Activated CD4-positive, alpha-beta T cell treated with anti-CD3 and anti-CD28 coated beads for 48 hours (primary cell): ENCODE data around the gene BRD4.
"Not testable (repeated sequence)": the region's sequence is repeated elsewhere in the genome, so short reads cannot be mapped to it uniquely, and the experiment has no call there.

Source experiments
- DNase-seq: peaks from one replicate; pipeline ENCODE4 v3.0.0-alpha.2; 2020

The BRD4 gene

GRCh38 chr19:15332311-15332996 is at the start of gene BRD4:
BRD4 (minus strand) TSS chr19:15332539; CDS start chr19:15273099, 59,440 bp downstream.
- DNase-seq = peak; percentile 82

DNA sequence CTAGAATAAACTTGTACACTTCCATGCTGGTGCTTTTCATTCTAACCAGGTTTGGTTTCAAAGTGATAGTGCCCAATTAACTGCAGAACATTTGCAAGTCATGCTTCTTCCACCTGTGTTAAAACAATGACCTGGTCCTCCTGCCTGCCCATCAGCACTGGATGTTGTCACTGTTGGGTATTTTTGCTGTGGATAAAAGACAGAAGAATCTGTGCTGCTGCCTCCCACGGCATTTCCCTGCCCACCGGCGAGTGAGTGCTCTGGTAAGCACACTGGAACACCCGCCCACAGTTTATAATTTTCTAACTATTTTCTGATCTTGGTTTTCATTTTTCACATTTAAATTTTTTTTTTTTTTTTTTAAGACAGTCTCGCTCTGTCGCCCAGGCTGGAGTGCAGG is 49.5 kb upstream of the BRD4 start:
- DNase-seq = no peak

DNA sequence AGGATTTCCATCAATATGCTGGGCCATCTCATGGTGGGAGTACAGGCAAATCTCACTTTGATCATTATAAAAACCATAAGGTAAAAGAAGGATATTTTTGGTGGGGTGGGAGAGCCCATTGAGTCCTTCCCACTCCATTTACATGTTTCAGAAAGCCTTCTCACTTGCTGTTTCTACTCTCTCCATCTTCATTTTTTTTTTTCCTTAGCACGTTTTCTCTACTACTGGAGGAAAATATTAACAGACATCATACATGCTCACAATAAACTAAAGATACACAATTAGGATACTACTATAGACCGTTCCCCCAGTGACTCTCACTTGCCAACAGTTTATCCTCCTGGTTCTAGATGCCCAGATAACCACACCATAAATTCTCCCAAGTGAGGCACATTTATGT is 49.1 kb upstream of the BRD4 start:
- no peak for DNase-seq

GRCh38 chr19:15379999-15380647 is 47.8 kb upstream of the BRD4 start:
- peak; percentile 65 for DNase-seq

DNA sequence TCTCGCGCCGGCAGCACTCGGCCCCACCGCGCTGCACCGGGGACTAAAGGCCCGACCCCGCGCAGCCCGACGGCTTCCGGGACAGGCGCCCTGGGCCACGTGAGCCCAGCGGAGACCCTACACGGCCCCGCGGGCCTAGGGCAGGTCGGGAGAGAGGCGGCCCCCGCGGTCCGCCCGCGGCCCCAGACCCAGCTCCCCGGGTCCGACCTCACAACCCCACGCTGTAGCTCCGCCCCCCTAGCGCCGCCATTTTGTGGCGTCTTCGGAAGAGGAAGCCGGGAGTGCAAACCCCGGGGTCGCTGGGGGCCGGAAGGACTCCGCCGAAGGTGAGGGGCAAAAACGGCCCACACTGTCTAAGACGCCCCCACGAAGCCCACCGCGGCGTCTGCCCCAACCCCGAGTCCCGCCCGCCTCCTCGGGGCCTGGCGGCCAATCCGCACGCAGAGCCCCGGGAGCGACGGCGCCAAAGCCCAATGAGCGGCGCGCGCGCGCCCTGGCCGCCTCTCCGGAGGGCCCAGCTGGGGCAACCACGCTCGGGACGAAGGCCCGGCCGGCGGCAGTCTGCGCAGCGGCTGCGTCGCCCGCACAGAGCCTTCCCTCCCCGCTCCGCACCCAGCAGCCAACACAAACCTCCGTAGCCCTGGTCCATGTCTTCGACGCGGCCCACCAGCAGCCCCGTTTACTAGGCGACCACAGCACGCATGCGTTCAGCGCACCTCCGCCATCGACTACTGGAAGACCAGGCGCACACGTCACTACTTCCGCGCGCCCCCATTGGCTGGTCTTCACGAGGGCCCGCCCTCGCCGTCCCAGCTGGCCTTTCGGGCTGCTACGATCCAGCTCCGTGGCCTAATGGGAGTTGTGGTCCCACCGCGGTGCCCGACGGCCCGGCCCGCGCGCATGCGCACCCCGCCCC is 47.0 kb upstream of the BRD4 start, which contains the start of gene AKAP8:
TSS of gene AKAP8 (minus strand) at position 705 of the 916 bp plus-strand sequence. CDS start at position 649, 56 bp downstream.
- DNase-seq = peak; percentile 98

DNA sequence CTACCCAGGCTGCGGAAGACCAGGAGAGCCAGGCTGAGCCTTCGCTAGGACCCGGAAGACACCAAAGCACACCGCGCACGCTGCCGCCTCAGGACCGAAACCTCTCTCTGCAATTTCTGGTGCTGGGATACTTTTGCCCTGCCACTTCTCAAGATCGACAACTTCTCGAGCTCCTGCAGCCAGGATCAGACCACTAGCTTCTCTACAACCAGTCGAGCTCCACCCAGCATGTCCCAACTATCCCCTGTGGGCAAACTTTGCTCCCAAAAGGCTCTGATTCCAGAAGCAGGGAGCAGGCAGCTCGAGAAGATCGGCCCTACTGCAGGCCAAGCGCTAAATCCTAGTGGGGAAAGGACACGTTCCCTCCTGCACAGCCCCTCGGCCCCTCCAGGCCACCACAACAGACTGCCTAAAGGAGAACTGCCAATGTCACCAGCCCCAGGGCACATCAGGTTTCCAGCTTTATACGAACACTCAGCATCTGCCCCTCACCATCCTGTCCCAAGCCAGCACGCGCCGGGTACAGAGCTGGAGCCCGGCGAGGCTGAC is 46.3 kb upstream of the BRD4 start:
- DNase-seq = peak; percentile 74

DNA sequence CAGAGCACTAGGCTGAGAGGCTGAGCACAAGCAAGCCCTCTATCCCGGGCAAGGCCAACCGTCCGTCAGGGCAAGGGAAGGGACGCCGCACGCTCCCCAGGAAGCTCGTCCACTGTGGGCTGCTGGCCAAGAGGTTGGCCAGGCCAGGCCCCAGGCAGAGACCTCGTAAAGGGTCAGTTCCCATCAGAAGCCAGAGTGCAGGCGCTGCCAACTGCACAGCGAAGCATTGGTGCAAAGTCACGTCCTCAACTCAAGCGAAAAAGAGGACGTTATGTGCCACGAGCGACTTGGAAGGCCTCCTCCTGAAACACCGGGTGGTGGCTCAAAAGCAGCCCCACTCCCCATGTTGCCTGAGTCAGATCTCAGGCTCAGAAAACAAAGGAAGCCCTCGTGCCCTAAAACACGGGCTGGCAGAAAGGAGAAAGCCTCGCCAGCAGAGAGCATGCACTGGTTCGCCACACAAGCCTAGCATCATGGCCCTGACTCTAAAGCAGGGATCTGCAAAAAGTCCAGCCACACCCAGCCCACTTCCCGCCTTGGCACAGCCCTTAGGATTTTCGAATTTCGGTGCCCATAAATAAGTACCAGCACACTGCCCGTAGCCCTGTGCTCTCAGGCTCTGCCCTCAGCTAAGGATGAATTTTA is 42.6 kb upstream of the BRD4 start:
- DNase-seq = no peak

DNA sequence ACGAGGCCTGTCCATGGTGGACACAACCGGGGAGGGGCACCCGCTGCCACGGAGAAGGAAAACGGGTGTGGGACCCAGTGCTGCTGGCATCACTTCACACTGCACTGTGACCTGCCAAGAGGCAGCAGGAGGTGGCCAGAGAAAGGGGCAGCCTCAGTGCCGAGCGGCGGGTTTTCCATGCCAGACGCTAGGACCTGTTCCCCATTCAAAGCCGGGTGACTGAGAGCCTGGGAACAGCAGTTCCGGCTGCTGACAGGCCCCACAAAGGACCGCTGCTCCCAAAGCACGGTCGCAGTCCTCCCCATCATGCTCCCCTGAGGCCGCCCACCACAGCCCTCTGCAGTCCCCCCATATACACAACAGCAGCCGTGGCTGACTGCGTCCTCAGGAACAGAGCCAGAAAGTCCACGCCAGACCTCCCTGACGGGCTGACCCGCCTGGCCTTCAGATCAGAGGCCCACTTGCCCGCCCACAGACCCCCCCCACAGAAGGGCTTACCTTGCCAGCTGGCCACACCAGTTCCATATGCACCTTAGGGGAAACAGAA is 41.8 kb upstream of the BRD4 start:
- DNase-seq = no peak

GRCh38 chr19:15373644-15374043 is 41.3 kb upstream of the BRD4 start:
- no peak for DNase-seq

DNA sequence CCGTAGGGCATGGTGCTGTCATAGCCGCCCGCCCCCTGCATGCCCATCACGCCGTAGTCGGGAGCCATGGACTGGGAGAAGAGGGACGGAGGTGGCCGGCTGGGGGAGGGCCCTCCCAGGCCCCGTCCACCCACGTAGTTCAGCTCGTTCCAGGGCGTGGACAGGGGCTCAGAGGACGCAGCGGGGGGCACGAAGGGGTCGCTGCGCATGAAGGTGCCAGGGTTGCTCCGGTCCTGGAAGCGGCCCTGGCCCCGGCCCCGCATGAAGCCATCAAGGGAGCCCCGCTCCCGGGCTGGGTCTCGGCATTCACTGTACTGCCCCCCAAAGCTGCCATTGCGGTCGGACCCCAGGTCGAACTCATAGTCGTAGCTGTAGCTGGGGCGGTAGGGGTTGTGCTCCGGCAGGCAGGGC is 40.6 kb upstream of the BRD4 start:
- DNase-seq = no peak

DNA sequence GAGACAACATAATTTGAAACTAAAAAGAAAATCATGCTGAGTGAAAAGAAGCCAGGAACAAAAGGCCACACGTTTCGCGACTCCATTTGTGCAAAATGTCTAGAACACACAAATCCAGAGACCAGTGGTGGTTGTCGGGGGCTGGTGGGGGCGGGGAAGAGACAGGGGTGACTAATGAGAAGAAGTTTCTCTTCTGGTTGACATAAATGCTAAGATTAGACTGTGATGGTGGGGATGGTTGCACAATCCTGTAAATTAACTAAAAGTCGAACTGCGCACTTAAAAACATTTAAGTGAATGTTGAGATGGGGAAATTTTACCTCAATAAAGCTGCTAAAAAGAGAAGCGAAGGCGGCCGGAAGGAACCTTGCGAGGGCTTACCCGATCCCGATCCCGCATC is 40.1 kb upstream of the BRD4 start:
- peak; percentile 42 for DNase-seq

DNA sequence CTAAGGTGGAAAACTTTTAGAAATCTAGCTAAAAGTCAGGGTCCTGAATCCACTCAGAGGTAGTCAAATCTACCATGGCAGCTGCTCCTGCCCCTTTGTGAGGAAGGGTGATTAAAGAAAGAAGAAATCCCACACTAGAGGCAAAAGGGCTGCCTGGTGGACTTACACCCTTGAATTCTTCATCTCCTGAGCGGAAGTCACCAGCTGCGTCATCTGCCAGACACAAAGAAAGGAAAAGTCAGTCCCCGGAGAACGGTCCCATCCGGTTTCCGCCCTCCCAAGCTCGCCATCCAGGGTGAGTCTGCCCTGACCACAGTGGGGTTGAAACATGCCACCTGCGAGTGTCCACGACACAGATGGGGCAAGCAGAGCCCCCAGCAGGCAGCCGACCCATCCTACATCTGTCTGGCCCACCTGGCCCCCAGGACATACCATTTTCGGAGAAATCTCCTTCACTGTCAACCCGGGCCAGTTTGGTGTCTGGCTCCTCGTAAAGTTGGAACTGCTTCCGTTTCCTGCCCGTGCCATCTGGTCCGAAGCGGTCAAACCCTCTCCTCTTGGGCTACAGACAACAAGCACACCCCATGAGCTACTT is 39.5 kb upstream of the BRD4 start:
- DNase-seq = no peak

DNA sequence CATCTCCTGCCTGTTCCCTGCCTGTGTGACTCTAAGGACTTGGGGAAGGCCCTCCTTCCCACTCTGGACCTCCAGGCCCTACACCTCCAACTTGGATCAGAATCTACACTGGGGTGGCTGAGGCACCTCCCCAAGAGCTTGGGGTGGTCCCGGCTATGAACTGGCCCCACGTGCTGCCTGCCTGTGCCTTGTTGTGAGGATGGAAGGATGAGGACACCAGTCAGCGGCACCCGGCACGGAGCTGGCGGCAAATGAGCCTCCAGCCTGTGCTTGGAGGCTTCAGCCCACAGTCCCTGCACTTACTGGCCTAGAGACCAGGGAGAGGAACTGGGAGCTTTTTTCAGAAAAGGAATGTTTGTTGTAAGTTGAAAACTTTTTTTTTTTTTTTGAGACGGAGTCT is 38.8 kb upstream of the BRD4 start:
- DNase-seq = no peak

GRCh38 chr19:15369594-15369891 is 37.2 kb upstream of the BRD4 start:
- DNase-seq = no peak

DNA sequence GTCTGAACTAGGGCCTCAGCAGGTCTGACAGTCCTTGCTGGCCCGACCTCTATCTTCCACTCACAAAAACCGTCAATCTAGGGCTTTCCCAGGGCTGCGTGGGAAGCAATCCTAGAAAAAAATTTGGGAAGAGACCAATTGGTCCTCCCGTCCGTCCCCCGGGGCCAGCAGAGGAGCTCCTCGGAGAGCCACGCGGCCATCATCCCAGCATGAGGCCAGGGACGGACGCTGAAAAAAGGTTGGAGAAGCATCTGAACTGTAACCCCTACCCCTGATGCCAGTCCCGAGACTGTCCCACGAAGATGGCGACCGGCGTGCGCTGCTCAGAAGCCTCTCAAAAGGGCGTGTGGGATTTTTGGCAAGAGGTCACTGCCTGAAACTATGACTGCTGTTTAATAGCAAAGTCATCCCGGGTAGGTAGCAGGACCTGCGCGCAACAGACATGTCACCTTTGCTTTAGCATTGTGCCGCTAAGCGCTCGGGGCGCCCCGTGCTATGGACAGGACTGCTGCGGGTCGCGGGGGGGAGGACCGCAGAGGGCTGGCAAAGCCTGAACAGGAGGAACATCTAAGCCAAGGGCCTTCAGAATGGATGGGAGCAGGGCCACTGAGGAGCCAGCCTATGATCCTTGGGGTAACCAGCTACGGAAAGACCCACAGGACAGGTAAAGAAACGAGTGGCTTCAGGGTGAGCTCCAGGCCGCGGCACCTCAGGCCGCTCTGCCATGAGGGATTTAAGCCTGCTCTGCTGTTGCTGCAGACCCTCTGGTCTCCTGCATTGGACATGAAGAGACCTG is 36.7 kb upstream of the BRD4 start:
- DNase-seq = no peak

GRCh38 chr19:15368051-15368632 is 35.8 kb upstream of the BRD4 start:
- DNase-seq = no peak

DNA sequence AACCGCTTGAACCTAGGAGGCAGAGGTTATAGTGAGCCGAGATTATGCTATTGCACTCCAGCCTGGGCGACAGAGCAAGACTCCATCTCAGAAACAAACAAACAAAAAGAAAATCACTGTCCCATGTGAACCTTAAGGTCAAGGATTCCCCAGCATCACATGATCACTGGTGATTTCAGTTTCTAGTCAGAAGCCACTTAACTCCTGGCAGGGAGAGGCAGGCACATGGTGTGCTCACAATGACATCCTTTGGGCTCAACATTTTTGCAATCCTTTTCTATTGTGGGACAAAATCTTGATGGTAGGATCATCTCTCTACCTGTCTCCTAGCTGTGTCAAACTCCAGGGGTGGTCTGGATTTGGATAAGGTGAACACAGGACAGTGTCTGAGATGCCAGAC is 35.1 kb upstream of the BRD4 start:
- no peak for DNase-seq

- DNase-seq = peak; percentile 22
Measured at GRCh38 chr19:15365264-15365663, 32.9 kb upstream of the BRD4 start.

DNA sequence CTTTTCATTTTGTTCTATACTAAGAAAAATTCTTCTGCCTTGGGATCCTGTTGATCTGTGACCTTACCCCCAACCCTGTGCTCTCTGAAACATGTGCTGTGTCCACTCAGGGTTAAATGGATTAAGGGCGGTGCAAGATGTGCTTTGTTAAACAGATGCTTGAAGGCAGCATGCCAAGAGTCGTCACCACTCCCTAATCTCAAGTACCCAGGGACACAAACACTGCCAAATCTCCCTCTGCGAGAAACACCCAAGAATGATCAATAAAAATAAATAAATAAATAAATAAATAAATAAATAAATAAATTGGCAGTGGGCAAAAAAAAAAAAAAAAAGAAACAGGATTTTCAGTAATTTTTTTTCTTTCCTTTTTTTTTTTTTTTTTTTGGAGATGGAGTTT is 31.5 kb upstream of the BRD4 start:
- DNase-seq = not testable (repeated sequence)

DNA sequence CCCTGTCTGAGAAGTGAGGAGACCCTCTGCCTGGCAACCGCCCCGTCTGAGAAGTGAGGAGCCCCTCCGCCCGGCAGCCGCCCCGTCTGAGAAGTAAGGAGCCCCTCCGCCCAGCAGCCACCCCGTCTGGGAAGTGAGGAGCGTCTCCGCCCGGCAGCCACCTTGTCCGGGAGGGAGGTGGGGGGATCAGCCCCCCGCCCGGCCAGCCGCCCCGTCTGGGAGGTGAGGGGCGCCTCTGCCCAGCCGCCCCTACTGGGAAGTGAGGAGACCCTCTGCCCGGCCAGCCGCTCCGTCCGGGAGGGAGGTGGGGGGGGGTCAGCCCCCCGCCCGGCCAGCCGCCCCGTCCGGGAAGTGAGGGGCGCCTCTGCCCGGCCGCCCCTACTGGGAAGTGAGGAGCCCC is 30.7 kb upstream of the BRD4 start:
- not testable (repeated sequence) for DNase-seq

DNA sequence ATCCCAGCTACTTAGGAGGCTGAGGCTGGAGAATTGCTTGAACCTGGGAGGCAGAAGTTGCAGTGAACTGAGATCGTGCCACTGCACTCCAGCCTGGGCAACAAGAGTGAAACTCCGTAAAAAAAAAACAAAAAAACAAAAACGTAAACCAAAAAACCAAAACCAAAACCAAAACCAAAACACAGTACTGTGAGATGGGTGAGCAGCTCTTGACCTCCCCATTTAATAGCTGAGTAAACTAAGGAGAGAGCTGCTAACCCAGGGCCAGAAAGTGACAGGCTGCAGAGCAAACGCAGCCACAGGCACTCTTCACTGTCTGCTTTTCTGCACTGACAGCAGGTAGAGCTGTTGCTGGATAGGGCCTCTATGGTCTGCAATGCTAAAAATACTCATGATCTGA is 27.7 kb upstream of the BRD4 start:
- not testable (repeated sequence) for DNase-seq
